LHCN-M2 (cell line): ENCODE results near the gene ACTR5. TPM values are rescaled to one million over a fixed set of nuclear protein-coding genes. Genes with fewer than 3 reads are reported as not detected.
"Not testable (repeated sequence)": the region's sequence is repeated elsewhere in the genome, so short reads cannot be mapped to it uniquely, and the experiment has no call there.

Experiments
- DNase-seq: peaks from one replicate; pipeline ENCODE4 v3.0.0-alpha.2; 2012; ENCODE audit warnings: low read depth
- total RNA-seq: library from RNA; depleted of rRNA; stranded (reverse); fragments of >200 nt; gene quantifications from 2 replicates; pipeline ENCODE4 v1.2.3, GENCODE V29; 2014

ACTR5 gene
- total RNA-seq, 1 experiment from 2014 or later = 7.3 TPM

- DNase-seq = peak; percentile 95
Observed at GRCh38 chr20:38764567-38765318, 16.5 kb downstream of the ACTR5 start.

GRCh38 chr20:38766071-38766470 lies 17.8 kb downstream of the ACTR5 start:
- no peak for DNase-seq

GRCh38 chr20:38769376-38770295 lies 21.4 kb downstream of the ACTR5 start:
- DNase-seq = no peak

GRCh38 chr20:38770546-38770945 lies 22.3 kb downstream of the ACTR5 start:
- DNase-seq = no peak

- no peak for DNase-seq
Observed at GRCh38 chr20:38770970-38771369, 22.7 kb downstream of the ACTR5 start.

- no peak for DNase-seq
Observed at GRCh38 chr20:38771621-38772020, 23.4 kb downstream of the ACTR5 start.

- no peak for DNase-seq
Observed at GRCh38 chr20:38774167-38774566, 25.9 kb downstream of the ACTR5 start.

GRCh38 chr20:38776363-38776762 lies 28.1 kb downstream of the ACTR5 start:
- no peak for DNase-seq

GRCh38 chr20:38779247-38780097 lies 31.2 kb downstream of the ACTR5 start:
- no peak for DNase-seq

- DNase-seq = no peak
Observed at GRCh38 chr20:38782275-38782674, 34.0 kb downstream of the ACTR5 start.

- DNase-seq = no peak
Observed at GRCh38 chr20:38787870-38788269, 39.6 kb downstream of the ACTR5 start.

- peak; percentile 62 for DNase-seq
Observed at GRCh38 chr20:38789503-38790199, 41.4 kb downstream of the ACTR5 start.

- peak; percentile 41 for DNase-seq
Observed at GRCh38 chr20:38790200-38791053, 42.2 kb downstream of the ACTR5 start.

GRCh38 chr20:38791291-38791690 lies 43.0 kb downstream of the ACTR5 start:
- no peak for DNase-seq

GRCh38 chr20:38791940-38792339 lies 43.7 kb downstream of the ACTR5 start:
- peak; percentile 3 for DNase-seq

GRCh38 chr20:38794057-38794456 lies 45.8 kb downstream of the ACTR5 start:
- not testable (repeated sequence) for DNase-seq

GRCh38 chr20:38798266-38798665 lies 50.0 kb downstream of the ACTR5 start:
- no peak for DNase-seq

GRCh38 chr20:38799203-38799602 lies 50.9 kb downstream of the ACTR5 start:
- no peak for DNase-seq

- no peak for DNase-seq
Observed at GRCh38 chr20:38800882-38801281, 52.6 kb downstream of the ACTR5 start.

- no peak for DNase-seq
Observed at GRCh38 chr20:38804221-38804620, 56.0 kb downstream of the ACTR5 start.
